GM21390 (cell line): ENCODE results near the gene VENTX.

ENCODE experiments used
- ATAC-seq: cut with Tn5 transposase; IDR thresholded peaks from one replicate; pipeline ENCODE4 v1.9.1; 2021; ENCODE audit not compliant: unreplicated experiment

The VENTX gene

DNA sequence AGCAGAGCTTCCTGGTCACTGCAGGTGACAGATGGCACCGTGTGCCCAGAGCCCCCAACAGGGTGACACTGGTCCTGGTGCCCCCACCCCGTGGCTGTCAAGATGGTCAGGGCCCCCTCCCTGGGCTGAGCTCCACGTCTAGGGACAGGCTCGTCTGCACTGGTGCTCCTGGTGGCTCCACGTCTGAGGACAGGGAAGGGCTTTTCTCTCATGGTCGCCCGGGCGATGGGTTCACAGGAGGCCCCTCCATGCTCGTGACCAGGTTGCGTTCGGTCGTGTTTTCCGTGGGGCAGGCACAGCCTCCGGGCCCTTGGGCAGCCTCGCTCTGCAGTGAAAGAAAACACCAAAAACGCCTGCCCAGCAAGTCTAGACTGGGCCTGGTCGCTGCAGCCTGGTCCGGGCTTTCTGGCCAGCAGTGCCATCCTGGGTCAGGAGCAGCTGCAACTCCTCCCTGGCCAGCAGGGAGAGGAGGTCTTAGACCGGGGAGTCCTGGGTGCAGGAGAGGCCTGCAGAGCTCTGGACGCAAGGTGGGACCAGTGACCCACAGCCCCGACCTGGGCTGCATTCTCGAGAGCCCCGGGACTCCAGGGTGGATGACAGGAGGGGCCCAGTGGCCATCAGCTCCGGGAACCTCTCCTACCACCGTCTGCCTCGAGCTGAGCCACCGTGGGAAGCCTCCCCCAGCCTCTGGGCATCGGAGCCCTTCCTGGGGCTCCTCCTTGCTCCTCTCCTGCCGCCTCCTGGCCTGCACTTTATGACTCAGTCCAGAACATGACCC is 35.5 kb upstream of the VENTX start:
- ATAC-seq, result no peak

DNA sequence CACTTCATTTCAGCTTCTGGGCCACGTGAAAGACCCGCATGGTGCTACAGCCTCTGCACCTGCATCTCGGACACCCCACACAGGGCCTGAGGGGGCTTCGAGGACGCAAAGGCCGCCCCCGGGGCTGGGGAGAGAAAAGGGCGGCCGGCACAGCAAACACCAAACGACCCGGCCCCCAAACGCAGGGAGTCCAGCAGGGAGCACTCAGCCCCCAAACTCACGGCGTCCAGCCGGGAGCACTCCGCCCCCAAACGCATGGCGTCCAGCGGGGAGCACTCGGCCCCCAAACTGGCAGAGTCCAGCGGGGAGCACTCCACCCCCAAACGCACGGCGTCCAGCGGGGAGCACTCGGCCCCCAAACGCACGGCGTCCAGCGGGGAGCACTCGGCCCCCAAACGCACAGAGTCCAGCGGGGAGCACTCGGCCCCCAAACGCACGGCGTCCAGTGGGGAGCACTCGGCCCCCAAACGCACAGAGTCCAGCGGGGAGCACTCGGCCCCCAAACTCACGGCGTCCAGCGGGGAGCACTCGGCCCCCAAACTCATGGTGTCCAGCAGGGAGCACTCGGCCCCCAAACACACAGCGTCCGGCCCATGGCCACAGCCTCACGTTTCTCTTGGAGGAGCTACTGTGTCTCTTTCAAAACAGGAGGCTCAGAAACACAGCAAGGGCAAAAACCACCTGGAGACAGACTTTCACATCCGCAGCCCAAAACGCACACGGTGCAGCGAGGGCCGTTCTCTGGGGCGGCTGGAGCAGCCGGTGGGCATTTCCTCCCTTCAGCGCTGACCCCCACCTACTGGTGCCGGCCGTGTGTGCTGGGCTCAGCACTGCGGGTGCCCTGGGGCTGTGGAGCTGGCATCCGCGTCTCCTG is 34.6 kb upstream of the VENTX start:
- ATAC-seq, result no peak

DNA sequence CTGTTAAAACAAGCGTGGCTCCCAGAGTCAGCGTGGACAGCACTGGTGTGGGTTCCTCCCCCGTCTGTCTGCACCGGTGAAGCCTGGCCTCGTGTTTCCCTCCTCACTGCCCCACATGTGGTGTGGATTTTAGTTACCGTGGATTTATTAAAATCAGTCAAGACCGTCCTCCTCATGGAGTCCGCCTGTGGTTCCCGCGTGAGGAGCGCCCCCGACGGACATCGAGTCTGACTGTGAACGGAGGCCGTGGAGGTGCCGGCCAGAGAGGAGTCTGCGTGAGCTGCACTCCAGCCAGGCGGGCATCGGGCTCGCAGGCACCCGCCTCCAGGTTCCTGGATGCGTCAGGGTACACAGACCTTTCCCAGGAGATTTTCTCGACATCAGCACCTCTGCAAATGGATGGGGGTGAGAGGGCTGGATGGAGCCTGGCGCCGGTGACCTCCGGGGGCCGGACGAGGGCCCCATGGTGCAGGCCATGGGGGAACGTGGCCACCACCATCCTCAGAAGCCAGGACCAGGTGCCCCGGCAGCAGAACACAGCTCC is 33.9 kb upstream of the VENTX start:
- no peak for ATAC-seq

DNA sequence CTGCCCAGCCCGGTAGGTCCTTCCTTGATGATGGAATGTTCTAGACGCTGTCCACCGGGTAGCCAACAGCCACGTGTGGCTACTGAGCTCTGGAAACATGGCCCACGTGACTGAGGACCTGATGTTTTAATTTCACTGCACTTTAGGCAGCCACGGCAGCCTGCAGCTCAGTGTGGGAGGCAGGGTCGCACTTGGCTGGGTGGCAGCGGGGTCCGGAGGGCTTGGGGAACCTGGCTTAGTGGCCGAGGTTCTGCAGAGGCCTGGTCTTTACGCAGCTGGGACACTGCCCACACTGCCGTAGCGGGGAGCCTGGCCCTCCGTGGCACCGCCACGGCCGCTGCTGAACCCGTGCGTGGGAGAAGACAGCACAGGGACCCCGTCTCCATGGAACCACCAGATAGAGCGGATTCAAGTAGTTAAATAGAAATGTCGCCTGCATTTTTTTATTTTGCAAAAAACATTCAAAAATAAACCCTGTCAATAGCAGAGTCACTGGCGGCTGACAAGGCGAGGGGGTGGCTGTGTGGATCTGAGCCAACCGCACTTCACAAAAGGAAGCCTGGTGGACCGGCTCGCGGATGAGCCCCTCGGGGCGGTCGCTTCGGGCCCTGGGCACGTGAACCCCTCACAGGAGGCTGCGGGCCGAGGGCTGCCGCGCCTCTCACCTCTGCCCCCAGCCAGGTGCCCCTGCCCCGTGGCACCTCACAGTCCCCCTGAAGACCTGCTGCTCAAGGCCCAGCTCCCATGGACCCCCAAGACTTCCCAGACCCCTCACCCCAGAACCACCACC is 33.2 kb upstream of the VENTX start:
- ATAC-seq, result no peak

DNA sequence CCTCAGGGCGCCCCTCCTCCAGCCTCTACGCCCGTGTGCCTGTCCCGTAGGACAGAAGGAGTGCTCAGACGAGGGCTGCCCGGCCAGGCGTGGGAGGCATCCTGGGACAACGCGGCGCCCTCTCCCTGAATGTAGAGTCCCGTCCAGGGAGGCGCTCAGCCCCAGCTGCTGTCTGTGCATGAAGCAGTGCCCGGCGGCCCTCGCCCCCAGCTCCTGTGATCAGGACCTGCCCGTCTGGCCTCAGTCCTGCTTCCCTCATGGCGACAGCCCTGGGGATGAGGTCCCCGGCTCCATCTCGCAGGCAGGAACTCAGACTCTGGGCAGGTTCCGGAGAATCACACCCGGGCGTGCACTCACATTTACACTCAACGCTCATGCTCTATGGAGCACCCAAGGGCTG is 32.5 kb upstream of the VENTX start:
- no peak for ATAC-seq

DNA sequence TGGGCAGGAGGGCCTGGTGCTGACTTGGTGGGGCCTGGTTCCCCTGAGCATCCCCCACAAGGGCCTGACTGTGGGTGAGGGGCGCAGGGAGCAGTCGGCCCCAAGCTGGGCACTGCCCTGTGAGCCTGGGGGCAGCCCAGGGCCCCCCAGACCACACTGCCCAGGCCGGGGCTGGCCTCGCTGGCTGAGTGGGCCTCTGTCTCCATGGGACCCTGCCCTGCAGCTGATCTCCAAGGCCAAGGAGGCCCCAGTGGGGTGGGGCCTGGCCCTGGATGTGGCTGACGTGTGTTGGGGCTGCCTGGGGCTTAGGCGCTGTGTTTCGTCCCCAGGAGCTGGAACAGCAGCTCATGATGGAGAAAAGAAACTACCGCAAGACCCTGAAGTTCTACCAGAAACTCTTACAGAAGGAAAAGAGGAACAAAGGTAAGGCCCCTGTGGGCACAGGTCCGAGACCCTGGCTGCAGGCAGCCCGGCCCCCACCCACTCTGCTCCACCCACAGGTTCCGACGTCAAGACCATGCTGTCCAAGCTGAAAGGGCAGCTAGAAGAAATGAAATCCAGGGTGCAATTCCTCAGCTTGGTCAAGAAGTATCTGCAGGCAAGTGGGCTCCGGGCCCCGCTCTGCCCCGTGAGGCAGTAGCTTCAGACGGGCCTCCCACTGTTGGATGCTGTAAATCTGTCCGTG is 31.2 kb upstream of the VENTX start:
- no peak for ATAC-seq

DNA sequence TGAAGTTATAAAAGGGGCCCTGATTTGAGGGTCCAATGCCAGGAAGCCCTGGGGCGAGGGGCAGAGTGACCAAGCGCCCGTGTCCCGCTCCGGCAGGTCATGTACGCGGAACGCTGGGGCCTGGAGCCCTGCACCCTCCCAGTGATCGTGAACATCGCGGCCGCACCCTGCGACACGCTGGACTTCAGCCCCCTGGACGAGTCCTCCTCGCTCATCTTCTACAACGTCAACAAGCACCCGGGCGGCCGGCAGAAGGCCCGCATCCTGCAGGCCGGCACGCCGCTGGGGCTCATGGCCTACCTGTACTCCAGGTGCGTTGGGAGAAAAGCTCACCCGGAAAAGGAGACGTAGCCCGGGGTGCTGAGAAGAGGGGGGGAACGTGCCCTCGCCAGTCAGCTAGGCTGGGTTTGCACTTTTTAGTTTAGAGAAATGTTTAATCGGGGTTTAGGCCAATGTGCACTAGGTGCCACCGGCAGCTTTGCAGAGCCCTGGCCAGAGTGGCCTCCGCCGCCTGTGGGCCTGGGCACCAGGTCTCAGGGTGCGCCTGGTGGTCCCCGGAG is 30.5 kb upstream of the VENTX start:
- no peak for ATAC-seq

DNA sequence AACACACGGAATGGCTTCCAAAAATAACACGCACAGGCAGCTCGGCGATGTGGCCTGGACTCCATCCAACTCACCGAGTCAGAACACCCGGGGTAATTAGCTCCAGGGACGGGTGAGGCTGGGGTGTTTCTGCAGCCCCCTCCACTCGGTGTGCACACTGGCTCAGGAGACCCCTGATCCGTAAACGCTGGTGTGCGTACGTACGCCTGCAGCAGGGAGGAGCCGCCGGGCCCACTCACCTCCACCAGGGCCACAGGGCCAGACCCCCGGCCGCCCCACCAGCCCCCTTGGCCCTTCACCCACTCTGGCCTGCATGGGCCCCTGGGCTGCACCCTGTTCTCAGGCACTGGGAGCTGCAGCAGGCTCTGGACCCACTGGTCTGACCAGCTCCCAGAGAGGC is 30.0 kb upstream of the VENTX start:
- no peak for ATAC-seq

DNA sequence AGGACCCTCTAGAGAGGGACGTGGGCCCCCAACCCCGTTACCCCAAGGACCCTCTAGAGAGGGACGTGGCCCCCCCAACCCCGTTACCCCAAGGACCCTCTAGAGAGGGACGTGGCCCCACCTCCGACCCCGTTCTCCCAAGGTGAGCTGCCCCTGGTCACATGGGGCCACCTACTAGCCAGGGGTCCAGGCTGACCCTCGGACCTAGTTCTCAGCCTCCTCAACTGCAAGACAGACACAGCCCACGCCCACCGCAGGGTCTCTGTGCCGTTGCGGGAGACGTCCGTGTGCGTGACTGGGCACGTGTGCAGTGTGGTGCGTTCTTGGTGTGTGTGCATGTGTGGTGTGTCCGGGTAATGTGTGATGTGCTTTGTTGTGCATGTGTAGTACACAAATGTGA is 29.2 kb upstream of the VENTX start:
- no peak for ATAC-seq

DNA sequence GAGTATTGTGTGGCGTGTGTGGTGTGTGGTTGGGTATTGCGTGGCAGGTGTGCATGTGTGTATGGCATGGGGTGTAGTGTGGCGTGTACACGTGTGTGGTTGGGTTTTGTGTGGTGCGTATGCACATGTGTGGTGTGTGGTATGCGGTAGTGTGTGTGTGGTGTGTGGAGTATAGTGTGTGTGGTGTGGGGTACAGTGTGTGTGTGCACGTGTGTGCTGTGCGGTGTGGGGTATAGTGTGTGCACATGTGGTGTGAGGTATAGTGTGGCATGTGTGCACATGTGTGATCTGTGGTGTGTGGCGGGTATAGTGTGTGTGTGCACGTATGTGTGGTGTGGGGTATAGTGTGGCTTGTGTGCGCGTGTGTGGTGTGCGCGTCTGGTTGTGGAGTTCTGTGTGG is 28.5 kb upstream of the VENTX start:
- no peak for ATAC-seq

DNA sequence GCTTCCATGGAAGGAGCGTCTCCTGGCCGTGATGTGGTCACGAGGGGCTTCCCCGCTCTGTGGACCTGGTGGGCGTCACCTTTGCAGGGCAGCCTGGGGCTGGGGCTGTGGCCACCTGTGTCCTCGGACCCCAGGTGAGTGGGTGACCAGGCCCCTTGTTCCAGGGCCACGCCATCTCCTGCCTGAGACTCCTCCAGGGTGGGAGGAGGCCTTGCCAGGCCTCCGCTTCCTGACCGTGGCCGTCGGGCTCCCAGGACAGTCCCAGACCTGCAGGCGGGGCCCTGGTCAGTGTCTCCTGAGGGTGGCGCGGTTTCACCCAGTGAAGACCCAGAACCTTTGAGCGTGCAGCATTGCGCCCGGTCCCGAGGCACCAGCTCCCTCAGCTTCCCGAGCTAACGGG is 28.0 kb upstream of the VENTX start:
- ATAC-seq, result no peak

DNA sequence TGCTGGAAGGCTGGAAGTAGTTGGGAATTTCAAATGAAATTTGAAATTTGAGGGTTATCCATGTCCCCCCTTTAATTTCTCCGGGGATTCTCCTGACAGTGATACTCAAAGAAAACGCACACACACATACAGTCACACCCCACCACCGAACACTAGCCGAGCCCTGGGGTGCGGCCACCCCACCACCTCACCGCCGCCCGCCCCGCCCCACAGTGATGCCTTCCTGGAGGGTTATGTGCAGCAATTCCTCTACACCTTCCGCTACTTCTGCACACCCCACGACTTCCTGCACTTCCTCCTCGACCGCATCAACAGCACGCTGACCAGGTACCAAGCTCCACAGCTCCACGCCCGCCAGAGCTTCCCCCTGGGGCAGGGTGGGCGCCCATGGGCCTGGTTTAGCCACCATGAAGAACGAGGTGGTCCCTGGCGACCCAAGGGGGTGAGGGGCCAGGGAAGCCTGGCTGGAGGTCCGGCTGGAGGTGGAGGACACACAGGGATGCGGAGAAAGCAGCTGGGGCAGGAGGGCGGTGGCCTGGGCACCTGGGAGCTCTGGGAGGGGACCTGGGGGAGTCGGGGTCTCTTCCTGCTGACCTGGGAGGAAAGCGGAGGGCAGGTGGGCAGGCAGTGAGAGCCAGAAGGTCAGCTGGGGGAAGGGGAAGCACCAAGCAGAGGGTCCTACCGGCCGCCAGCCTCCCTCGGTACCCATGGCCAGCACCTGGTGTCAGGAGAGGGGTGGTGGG is 27.1 kb upstream of the VENTX start:
- ATAC-seq, result no peak

DNA sequence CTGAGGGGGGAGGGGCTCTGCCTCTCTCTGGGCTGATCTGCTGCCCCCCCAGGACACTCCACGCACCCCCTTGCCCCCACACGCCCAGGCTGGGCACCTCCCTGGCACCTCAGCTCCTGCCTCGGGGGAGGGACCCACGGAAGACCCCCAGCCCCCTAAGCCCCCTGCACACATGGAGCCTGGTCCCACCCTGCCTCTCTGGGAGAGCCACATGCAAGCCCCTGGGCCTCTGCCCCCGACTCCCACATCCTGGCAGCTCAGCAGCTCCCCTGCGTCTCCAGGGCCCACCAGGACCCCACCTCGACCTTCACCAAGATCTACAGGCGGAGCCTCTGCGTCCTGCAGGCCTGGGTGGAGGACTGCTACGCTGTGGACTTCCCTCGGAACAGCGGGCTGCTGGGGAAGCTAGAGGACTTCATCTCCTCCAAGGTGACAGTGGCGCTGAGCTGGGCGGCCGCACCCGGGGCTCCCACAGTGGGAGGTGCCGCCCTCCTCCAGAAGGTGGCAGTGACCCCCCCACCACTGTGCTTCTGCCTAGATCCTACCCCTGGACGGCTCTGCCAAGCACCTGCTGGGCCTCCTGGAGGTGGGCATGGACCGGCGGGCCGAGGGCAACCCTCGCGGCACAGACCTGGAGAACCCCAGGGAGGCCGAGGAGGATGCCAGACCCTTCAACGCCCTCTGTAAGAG is 26.4 kb upstream of the VENTX start:
- no peak for ATAC-seq

DNA sequence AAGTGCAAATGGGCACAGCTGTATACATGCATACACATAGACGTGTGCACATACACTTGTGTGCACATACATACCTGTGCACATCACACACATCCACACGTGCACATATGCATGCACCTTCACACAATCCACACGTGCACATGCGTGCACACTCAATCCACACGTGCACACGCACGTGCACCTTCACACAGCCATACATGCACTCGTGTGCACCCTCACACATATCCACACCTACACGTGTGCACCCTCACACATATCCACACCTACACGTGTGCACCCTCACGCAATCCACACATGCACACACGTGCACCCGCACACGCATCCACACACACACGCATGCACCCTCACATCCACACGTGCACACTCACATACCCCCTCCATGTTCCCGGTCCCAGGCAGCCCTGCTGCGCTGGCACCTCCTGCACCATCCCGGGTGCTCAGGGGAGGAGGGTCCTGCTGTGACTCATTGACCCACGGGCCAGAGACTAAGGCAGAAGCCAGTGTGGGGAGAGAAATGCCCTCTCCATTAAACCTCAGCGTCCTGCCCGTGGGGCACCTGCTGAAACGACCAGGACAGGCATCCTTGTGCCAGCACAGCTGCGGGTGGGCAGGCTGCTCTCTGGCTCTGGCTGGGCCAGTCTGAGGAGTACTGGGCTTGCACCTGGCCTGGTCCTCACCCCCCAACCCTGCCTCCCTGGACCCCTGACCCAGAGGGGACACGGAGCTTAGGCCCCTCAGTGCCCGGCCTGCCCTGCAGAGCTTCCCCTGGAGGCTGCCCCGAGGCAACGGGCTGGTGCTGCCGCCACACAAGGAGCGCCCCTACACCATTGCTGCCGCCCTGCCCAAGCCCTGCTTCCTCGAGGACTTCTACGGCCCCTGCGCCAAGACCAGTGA is 25.4 kb upstream of the VENTX start:
- no peak for ATAC-seq

DNA sequence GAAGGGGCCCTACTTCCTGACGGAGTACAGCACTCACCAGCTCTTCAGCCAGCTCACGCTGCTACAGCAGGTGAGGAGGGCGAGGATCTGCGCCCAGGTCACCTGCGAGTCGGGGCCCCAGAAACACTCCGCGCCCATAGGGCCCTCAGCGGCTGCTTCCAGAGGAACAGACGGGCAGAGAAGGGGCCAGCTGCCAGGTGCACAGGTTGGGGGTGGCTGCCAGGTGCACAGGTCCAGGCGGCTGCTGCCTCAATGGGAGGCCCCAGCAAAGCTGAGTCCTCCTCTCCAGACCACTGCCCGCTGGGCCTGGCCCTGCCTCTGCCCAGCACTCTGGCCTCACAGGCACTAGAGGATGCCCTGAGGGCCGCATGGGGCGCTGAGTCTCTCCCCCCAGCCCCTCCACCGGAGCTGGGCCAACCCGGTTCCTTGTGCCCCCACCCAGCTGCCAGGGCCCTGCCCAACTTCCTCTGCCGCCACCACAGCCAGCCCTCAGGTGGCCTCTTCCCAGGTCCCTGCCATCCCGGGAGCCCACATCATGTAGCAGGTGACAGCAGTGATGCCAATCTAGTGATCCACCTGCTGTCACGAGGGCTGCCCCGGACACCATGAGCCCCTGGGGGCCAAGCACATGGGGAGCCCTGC is 24.7 kb upstream of the VENTX start:
- no peak for ATAC-seq

DNA sequence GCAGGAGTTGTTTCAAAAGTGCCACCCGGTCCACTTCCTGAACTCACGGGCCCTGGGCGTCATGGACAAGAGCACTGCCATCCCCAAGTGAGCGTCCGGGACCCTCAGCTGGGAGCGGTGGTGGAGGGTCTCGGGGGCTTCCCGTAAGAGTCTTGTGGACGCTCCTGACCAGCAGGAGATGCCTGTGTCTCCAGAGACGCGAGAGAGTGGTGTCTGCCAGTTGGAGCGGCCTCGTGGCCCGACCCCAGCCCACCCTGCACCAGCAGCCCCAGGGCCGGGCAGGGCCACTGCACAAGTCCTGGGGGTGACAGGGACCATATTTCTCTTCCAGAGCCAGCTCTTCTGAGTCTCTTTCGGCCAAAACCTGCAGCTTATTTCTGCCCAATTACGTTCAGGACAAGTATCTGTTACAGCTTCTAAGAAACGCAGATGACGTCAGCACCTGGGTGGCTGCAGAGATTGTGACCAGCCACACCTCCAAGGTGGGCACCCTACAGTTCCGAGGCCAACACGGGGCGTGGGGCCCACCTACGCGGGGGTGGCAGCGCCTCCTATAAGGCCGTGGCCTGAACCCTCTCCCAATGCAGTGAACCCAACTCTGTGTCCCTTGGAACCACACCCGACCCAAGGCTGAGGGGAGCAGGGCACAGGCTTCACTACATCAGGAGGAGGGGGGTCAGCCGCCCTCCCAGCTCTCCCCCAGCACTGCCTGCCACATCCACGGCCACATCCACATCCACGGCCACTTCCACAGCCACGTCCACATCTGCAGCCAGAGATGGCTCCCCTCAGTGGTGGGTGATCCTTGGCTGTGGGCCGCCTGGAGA is 23.8 kb upstream of the VENTX start:
- no peak for ATAC-seq
